GOT3 (cell line): ENCODE results near the gene SLC25A41.
"Not testable (repeated sequence)": the region's sequence is repeated elsewhere in the genome, so short reads cannot be mapped to it uniquely, and the experiment has no call there.

Experiments
- DNase-seq: peaks from one replicate; lab custom pipeline; 2025; ENCODE audit warnings: mixed read lengths; lab: John Stamatoyannopoulos, UW

The SLC25A41 gene

GRCh38 chr19:6412061-6412446, 21.5 kb downstream of the SLC25A41 start:
- no peak for DNase-seq

GRCh38 chr19:6409346-6409745, 24.2 kb downstream of the SLC25A41 start:
- no peak for DNase-seq

- DNase-seq = no peak
Measured at GRCh38 chr19:6406401-6406800, 27.2 kb downstream of the SLC25A41 start.

GRCh38 chr19:6402837-6403608, 30.5 kb downstream of the SLC25A41 start:
- no peak for DNase-seq

- no peak for DNase-seq
Measured at GRCh38 chr19:6402058-6402457, 31.5 kb downstream of the SLC25A41 start.

- DNase-seq = not testable (repeated sequence)
Measured at GRCh38 chr19:6400062-6400944, 33.3 kb downstream of the SLC25A41 start.

GRCh38 chr19:6396305-6396704, 37.3 kb downstream of the SLC25A41 start:
- DNase-seq = no peak

- no peak for DNase-seq
Measured at GRCh38 chr19:6394831-6395230, 38.7 kb downstream of the SLC25A41 start.

GRCh38 chr19:6393983-6394412, 39.6 kb downstream of the SLC25A41 start:
- no peak for DNase-seq

- DNase-seq = peak; percentile 81
Measured at GRCh38 chr19:6393074-6393982, 40.2 kb downstream of the SLC25A41 start, which contains the start of gene GTF2F1. GTF2F1 (minus strand) TSS chr19:6393164; CDS start chr19:6392995, 169 bp downstream.

- no peak for DNase-seq
Measured at GRCh38 chr19:6392221-6393073, 41.1 kb downstream of the SLC25A41 start.

GRCh38 chr19:6387372-6387771, 46.2 kb downstream of the SLC25A41 start:
- no peak for DNase-seq

GRCh38 chr19:6384381-6384780, 49.2 kb downstream of the SLC25A41 start:
- no peak for DNase-seq

- DNase-seq = no peak
Measured at GRCh38 chr19:6383188-6383587, 50.4 kb downstream of the SLC25A41 start.

- DNase-seq = no peak
Measured at GRCh38 chr19:6381030-6381750, 52.4 kb downstream of the SLC25A41 start.

GRCh38 chr19:6379744-6380143, 53.8 kb downstream of the SLC25A41 start:
- DNase-seq = no peak

GRCh38 chr19:6378486-6378885, 55.1 kb downstream of the SLC25A41 start:
- DNase-seq = no peak

- no peak for DNase-seq
Measured at GRCh38 chr19:6378041-6378440, 55.5 kb downstream of the SLC25A41 start.

GRCh38 chr19:6376512-6377190, 56.9 kb downstream of the SLC25A41 start:
- DNase-seq = no peak
